Measurements from ENCODE around the gene RGR.
A peak's percentile ranks its signal among the peaks of the same experiment; 100 is the strongest.

The RGR gene

GRCh38 chr10:84289521-84290200, 44.8 kb downstream of the RGR start:
- Histone ChIP-seq H3K9ac (ENCODE audit: low read depth, low read length) (no peak overlapping the region), H3K4me1 (ENCODE audit: control insufficient read depth, insufficient read depth, low read length) (no peaks in the 10 kb centered on the region), H3K4me3 (ENCODE audit: low read length) (no peak overlapping the region), H3K36me3 (ENCODE audit: insufficient read depth, low read length) (no peaks in the 10 kb centered on the region), H3K4me2 (ENCODE audit: low read length) (no peak overlapping the region), H3K9me3 (replicated peaks; ENCODE audit: low read length) (no peaks in the 10 kb centered on the region), H3K27me3 (ENCODE audit: control insufficient read depth, insufficient read depth, low read length) (peaks cover 18% of the 10 kb centered on the region)

GRCh38 chr10:84290235-84290634, 45.4 kb downstream of the RGR start:
- H3K4me2 ChIP-seq (ENCODE audit: low read length), result no peak overlapping the region
- no peaks in the 10 kb centered on the region for H3K4me1 ChIP-seq (ENCODE audit: control insufficient read depth, insufficient read depth, low read length)
- peaks cover 18% of the 10 kb centered on the region for H3K27me3 ChIP-seq (ENCODE audit: control insufficient read depth, insufficient read depth, low read length)
- H3K4me3 ChIP-seq (ENCODE audit: low read length), result no peak overlapping the region
- H3K9me3 ChIP-seq (replicated peaks; ENCODE audit: low read length), result no peaks in the 10 kb centered on the region
- no peaks in the 10 kb centered on the region for H3K36me3 ChIP-seq (ENCODE audit: insufficient read depth, low read length)
- H3K9ac ChIP-seq (ENCODE audit: low read depth, low read length), result no peak overlapping the region

GRCh38 chr10:84291384-84291783, 46.5 kb downstream of the RGR start:
- H3K27me3 ChIP-seq (ENCODE audit: control insufficient read depth, insufficient read depth, low read length), result peaks cover 18% of the 10 kb centered on the region
- peaks cover 7% of the 10 kb centered on the region for H3K4me1 ChIP-seq (ENCODE audit: control insufficient read depth, insufficient read depth, low read length)
- no peak overlapping the region for H3K9ac ChIP-seq (ENCODE audit: low read depth, low read length)
- H3K4me3 ChIP-seq (ENCODE audit: low read length), result no peak overlapping the region
- H3K9me3 ChIP-seq (replicated peaks; ENCODE audit: low read length), result no peaks in the 10 kb centered on the region
- H3K4me2 ChIP-seq (ENCODE audit: low read length), result no peak overlapping the region
- H3K36me3 ChIP-seq (ENCODE audit: insufficient read depth, low read length), result no peaks in the 10 kb centered on the region

DNA sequence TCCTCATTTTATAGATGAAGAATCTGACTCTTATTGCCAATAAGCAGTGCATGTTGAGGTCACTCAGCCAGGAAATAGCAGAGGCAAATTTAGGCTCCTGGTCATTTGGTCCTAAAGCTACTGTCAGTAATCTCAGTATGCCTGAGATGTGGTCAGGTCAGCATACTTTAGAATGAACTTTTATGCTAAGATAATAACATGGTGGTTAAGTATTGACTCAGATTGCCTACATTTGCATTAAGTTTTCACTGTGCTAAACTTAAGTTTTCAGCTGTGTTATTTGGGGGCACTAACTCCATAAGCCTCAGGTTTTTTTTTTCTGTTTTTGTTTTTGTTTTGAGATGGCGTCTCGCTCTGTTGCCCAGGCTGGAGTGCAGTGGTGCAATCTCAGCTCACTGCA, 47.6 kb downstream of the RGR start:
- no peak overlapping the region for H3K4me3 ChIP-seq (ENCODE audit: low read length)
- H3K36me3 ChIP-seq (ENCODE audit: insufficient read depth, low read length), result no peaks in the 10 kb centered on the region
- H3K4me1 ChIP-seq (ENCODE audit: control insufficient read depth, insufficient read depth, low read length), result peaks cover 14% of the 10 kb centered on the region
- no peak overlapping the region for H3K9ac ChIP-seq (ENCODE audit: low read depth, low read length)
- H3K27me3 ChIP-seq (ENCODE audit: control insufficient read depth, insufficient read depth, low read length), result peaks cover 18% of the 10 kb centered on the region
- H3K9me3 ChIP-seq (replicated peaks; ENCODE audit: low read length), result no peaks in the 10 kb centered on the region
- H3K4me2 ChIP-seq (ENCODE audit: low read length), result no peak overlapping the region

GRCh38 chr10:84293171-84293570, 48.3 kb downstream of the RGR start:
- Histone ChIP-seq H3K9me3 (replicated peaks; ENCODE audit: low read length) (no peaks in the 10 kb centered on the region), H3K4me1 (ENCODE audit: control insufficient read depth, insufficient read depth, low read length) (peaks cover 14% of the 10 kb centered on the region), H3K9ac (ENCODE audit: low read depth, low read length) (no peak overlapping the region), H3K4me2 (ENCODE audit: low read length) (no peak overlapping the region), H3K27me3 (ENCODE audit: control insufficient read depth, insufficient read depth, low read length) (peaks cover 12% of the 10 kb centered on the region), H3K36me3 (ENCODE audit: insufficient read depth, low read length) (no peaks in the 10 kb centered on the region), H3K4me3 (ENCODE audit: low read length) (no peak overlapping the region)

DNA sequence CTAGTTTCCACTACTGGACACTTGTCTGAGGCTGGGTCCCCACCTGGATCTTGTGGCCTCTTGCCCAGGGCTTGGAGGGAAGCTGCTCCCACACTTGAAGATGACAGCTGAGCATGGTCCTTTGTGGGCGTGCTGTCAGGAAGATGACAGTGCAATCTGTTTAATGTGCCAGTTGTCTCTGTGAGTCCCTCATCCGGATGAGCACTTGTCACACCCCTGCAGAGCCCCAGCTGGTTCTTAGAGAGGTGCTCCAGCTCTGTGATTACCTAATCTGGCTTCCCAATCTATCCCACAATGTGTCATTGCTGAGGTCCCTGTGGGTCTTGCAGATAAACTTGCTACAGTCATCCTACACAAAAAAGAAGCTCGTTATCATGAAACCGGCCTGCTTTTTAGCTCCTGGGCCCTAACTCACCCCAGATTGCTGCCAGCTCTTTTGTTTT, 48.7 kb downstream of the RGR start:
- Histone ChIP-seq H3K27me3 (ENCODE audit: control insufficient read depth, insufficient read depth, low read length) (peaks cover 8% of the 10 kb centered on the region), H3K4me3 (ENCODE audit: low read length) (no peak overlapping the region), H3K4me2 (ENCODE audit: low read length) (no peak overlapping the region), H3K9me3 (replicated peaks; ENCODE audit: low read length) (no peaks in the 10 kb centered on the region), H3K4me1 (ENCODE audit: control insufficient read depth, insufficient read depth, low read length) (peaks cover 14% of the 10 kb centered on the region), H3K9ac (ENCODE audit: low read depth, low read length) (no peak overlapping the region), H3K36me3 (ENCODE audit: insufficient read depth, low read length) (no peaks in the 10 kb centered on the region)

GRCh38 chr10:84294766-84295447, 50.1 kb downstream of the RGR start:
- Histone ChIP-seq H3K4me3 (ENCODE audit: low read length) (no peak overlapping the region), H3K9me3 (replicated peaks; ENCODE audit: low read length) (no peaks in the 10 kb centered on the region), H3K4me2 (ENCODE audit: low read length) (no peak overlapping the region), H3K27me3 (ENCODE audit: control insufficient read depth, insufficient read depth, low read length) (no peaks in the 10 kb centered on the region), H3K36me3 (ENCODE audit: insufficient read depth, low read length) (no peaks in the 10 kb centered on the region), H3K4me1 (ENCODE audit: control insufficient read depth, insufficient read depth, low read length) (peaks cover 14% of the 10 kb centered on the region), H3K9ac (ENCODE audit: low read depth, low read length) (no peak overlapping the region)

GRCh38 chr10:84296091-84296981, 51.5 kb downstream of the RGR start:
- Histone ChIP-seq H3K9me3 (replicated peaks; ENCODE audit: low read length) (no peaks in the 10 kb centered on the region), H3K4me1 (ENCODE audit: control insufficient read depth, insufficient read depth, low read length) (peaks cover 14% of the 10 kb centered on the region), H3K4me2 (ENCODE audit: low read length) (peak overlapping the region; percentile 61), H3K27me3 (ENCODE audit: control insufficient read depth, insufficient read depth, low read length) (no peaks in the 10 kb centered on the region), H3K36me3 (ENCODE audit: insufficient read depth, low read length) (no peaks in the 10 kb centered on the region), H3K4me3 (ENCODE audit: low read length) (peak overlapping the region; percentile 12), H3K9ac (ENCODE audit: low read depth, low read length) (peak overlapping the region; percentile 73)

DNA sequence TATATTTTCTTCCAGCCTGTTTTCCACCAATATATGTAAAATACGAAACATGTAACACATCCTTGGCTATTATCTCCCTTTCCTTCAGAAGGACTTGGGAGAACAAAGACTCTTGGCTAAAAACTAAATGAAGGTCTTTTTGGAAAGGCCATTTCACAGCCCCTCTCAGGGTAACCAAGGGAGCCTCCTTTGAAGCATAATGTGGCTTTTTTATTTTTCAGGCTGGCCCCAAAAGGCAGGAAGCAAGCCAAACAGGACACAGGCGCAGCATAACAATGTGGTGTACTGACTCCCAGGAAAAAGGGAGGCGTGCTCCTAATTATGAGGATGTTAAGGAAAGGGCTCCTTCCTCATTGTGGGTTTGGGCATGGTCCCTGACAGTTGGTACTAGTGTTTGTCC, 53.2 kb downstream of the RGR start:
- peaks cover 5% of the 10 kb centered on the region for H3K27me3 ChIP-seq (ENCODE audit: control insufficient read depth, insufficient read depth, low read length)
- no peaks in the 10 kb centered on the region for H3K36me3 ChIP-seq (ENCODE audit: insufficient read depth, low read length)
- no peak overlapping the region for H3K4me3 ChIP-seq (ENCODE audit: low read length)
- H3K4me2 ChIP-seq (ENCODE audit: low read length), result no peak overlapping the region
- H3K9ac ChIP-seq (ENCODE audit: low read depth, low read length), result no peak overlapping the region
- peaks cover 14% of the 10 kb centered on the region for H3K4me1 ChIP-seq (ENCODE audit: control insufficient read depth, insufficient read depth, low read length)
- no peaks in the 10 kb centered on the region for H3K9me3 ChIP-seq (replicated peaks; ENCODE audit: low read length)

DNA sequence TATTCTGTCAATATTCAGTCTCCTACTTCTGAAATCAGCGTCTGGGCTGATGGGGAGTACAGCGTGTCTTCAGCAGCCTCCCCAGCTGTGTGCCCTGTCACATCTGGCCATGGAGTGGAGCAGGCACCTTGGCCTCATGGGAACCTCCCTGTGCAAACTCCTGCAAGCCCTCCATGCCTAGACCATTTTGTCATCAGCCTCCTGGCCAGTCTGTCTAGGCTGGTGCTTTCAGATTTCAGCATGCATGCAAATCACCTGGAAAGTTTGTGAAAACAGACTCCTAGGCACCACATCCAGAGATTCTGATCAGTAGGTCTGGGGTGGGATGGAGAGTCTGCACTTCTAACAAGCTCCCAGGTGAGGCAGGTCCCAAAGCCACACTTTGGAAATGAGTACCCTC, 57.4 kb downstream of the RGR start:
- Histone ChIP-seq H3K4me3 (ENCODE audit: low read length) (no peak overlapping the region), H3K9me3 (replicated peaks; ENCODE audit: low read length) (no peaks in the 10 kb centered on the region), H3K4me1 (ENCODE audit: control insufficient read depth, insufficient read depth, low read length) (peaks cover 2% of the 10 kb centered on the region), H3K36me3 (ENCODE audit: insufficient read depth, low read length) (no peaks in the 10 kb centered on the region), H3K4me2 (ENCODE audit: low read length) (no peak overlapping the region), H3K9ac (ENCODE audit: low read depth, low read length) (no peak overlapping the region), H3K27me3 (ENCODE audit: control insufficient read depth, insufficient read depth, low read length) (peaks cover 5% of the 10 kb centered on the region)

GRCh38 chr10:84306751-84307384, 62.0 kb downstream of the RGR start:
- Histone ChIP-seq H3K4me1 (ENCODE audit: control insufficient read depth, insufficient read depth, low read length) (peaks cover 12% of the 10 kb centered on the region), H3K9me3 (replicated peaks; ENCODE audit: low read length) (no peaks in the 10 kb centered on the region), H3K36me3 (ENCODE audit: insufficient read depth, low read length) (no peaks in the 10 kb centered on the region), H3K27me3 (ENCODE audit: control insufficient read depth, insufficient read depth, low read length) (peaks cover 5% of the 10 kb centered on the region), H3K4me3 (ENCODE audit: low read length) (no peak overlapping the region), H3K4me2 (ENCODE audit: low read length) (no peak overlapping the region), H3K9ac (ENCODE audit: low read depth, low read length) (no peak overlapping the region)
